ENCODE results near the gene PRKG1.
"Not testable (repeated sequence)": the region's sequence is repeated elsewhere in the genome, so short reads cannot be mapped to it uniquely, and the experiment has no call there.

Gene PRKG1

GRCh38 chr10:51574248-51575048, 500.2 kb downstream of the PRKG1 start:
- no peak for DNase-seq (ENCODE audit: low read depth in 2 of 3, low spot score in 2 of 3)

DNA sequence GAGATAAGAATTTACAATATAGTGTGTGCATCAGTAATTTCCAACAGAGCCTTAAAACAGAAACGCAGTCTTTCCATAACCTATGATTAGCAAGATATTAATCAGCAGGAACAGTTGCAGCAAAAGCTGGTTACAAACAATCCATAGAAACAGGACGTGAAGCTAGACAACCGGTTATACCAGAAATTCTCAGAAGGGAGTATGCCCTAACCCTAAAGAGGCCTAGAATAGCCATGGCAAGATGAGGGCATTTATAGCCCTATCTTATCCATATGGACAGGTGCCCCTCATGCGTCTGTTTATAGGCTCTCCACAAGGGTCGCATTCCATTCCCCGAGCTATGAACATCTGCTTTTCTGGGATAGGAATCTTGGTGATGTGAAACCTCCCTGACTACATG, 506.9 kb downstream of the PRKG1 start:
- not testable (repeated sequence) for DNase-seq (ENCODE audit: low read depth in 2 of 3, low spot score in 2 of 3)

- DNase-seq (ENCODE audit: low read depth in 2 of 3, low spot score in 2 of 3) = no peak
Observed at GRCh38 chr10:51583976-51584375, 509.7 kb downstream of the PRKG1 start.

DNA sequence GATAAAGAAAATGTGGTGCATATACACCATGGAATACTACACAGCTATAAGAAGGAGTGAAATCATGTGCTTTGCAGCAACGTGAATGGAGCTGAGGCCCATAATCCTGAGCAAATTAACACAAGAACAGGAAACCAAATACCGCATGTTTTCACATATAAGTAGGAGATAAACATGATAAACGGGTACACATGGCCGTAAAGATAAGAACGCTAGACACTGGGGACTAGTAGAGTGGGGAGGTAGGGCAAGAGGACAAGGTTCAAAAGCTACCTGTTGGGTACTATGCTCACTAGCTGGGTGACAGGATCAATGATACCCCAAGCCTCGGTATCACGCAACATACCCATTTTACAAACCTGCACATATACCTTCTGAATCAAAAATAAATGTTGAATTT, 511.5 kb downstream of the PRKG1 start:
- no peak for DNase-seq (ENCODE audit: low read depth in 2 of 3, low spot score in 2 of 3)

GRCh38 chr10:51588984-51589383, 514.7 kb downstream of the PRKG1 start:
- no peak for DNase-seq (ENCODE audit: low read depth in 2 of 3, low spot score in 2 of 3)

- DNase-seq (ENCODE audit: low read depth in 2 of 3, low spot score in 2 of 3) = no peak
Observed at GRCh38 chr10:51590818-51591217, 516.5 kb downstream of the PRKG1 start.

DNA sequence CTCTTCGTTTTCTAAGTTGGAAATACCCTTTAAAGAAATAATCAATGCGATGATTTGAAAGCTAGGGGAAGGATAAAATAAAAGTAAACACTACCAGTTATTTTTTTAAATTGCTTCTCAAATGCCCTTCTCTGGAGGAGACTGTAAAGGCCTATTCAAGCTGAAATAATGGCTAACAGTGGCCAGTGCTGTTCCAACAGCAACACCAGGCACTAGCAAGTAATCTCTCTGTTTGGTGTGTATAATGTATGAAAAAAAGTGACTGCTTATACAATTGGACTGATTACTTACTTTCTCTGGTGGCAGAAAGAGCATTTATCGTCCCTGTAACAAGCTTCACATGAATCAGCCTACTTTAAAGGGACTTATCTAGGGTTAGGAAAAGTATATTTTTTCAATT, 522.4 kb downstream of the PRKG1 start:
- no peak for DNase-seq (ENCODE audit: low read depth in 2 of 3, low spot score in 2 of 3)

GRCh38 chr10:51599647-51600046, 525.4 kb downstream of the PRKG1 start:
- no peak for DNase-seq (ENCODE audit: low read depth in 2 of 3, low spot score in 2 of 3)

DNA sequence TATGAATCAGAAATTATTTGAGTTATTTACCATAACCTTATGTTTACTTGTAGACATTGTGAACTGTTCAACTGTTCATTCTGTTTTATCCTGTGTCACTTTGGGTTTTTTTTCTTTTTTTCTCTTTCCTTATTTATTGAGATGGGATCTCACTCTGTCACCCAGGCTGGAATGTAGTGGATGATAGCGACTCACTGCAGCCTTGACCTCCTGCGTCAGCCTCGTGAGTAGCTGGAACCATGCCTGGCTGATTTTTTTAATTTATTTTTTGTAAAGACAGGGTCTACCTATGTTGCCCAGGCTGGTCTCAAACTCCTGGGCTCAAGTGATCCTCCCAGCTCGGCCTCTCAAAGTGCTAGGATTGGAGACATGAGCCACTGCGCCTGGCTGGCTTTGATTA, 528.0 kb downstream of the PRKG1 start:
- DNase-seq (ENCODE audit: low read depth in 2 of 3, low spot score in 2 of 3) = no peak

- no peak for DNase-seq (ENCODE audit: low read depth in 2 of 3, low spot score in 2 of 3)
Observed at GRCh38 chr10:51604579-51604978, 530.3 kb downstream of the PRKG1 start.

DNA sequence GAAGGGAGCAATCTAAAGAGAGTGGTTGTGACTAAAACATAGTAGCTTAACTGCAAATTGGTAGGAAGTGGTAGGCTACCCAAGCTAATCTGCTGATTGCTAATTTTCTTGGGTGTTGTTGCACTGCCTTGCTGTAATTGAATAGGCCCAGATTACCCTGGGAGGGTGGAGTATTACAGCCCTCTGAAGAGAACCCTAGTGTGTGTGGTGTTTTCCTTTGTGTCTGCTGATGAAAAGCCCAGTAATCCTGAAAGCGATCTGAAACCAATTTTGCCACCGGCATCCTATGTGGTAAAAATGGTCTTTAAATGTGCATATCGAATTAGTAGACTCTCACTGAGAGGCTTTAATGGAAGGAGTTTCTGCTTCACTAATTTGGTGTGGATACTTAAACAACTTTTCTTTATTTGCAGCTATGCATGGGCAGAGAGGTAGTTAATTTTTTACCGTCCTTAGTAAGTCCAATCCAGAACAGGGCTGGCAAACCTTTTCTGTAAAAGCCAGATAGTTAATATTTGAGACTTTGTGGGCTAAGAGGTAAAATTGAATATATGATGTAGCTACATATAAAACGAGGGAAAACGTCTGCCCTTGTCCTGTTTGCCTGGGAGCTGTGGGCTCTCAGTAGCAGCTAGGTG, 532.7 kb downstream of the PRKG1 start:
- no peak for DNase-seq (ENCODE audit: low read depth in 2 of 3, low spot score in 2 of 3)

- DNase-seq (ENCODE audit: low read depth in 2 of 3, low spot score in 2 of 3) = no peak
Observed at GRCh38 chr10:51607463-51607835, 533.2 kb downstream of the PRKG1 start.

DNA sequence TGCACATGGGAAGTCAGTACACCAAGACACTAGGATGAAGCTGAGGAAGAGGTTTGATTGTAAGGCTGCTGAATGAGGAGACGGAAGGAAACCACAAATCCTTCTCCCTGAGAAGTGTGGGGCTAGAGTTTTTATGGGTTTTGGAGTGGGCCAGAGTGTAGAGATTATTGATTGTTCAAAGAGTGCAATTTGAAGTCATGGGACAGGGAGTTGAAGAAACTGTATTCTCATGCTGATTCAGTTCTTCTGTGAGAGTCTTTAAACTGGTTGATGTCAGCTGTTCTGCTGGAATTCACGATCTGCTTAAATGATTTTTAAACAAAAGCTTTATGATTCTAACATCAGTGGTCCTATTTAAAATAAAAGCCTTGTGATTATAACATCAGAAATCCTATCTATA, 533.9 kb downstream of the PRKG1 start:
- no peak for DNase-seq (ENCODE audit: low read depth in 2 of 3, low spot score in 2 of 3)

GRCh38 chr10:51615764-51616298, 541.5 kb downstream of the PRKG1 start:
- DNase-seq (ENCODE audit: low read depth in 2 of 3, low spot score in 2 of 3) = no peak

DNA sequence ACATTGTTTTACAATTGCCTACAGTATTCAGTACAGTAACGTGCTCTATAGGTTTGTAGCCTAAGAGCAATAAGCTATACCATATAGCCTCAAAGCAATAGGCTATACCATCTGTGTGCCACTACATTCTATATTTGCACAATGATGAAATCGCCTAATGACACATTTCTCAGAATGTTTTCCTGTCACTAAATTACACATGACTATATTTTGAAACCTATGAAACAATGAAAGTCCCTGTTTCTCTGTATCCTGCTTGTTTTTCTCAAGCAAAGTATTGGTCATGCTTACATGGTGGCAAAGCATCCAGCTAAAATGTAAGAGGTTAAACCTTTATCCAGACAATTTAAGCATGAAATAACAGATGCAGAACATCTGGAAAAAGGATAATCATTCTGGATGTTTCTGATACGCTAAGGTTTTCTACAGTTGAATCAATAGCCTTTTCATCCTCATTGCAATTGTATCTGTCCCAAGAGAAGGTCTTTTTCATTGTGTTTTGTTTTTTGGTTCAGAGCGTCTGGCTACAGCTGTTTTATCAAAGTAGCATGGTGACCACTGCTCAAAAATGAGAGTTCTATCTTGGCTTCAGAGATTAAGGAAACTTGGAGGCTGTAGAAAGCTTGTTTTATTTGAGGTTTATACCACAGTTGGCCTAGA, 543.4 kb downstream of the PRKG1 start:
- DNase-seq (ENCODE audit: low read depth in 2 of 3, low spot score in 2 of 3) = no peak

DNA sequence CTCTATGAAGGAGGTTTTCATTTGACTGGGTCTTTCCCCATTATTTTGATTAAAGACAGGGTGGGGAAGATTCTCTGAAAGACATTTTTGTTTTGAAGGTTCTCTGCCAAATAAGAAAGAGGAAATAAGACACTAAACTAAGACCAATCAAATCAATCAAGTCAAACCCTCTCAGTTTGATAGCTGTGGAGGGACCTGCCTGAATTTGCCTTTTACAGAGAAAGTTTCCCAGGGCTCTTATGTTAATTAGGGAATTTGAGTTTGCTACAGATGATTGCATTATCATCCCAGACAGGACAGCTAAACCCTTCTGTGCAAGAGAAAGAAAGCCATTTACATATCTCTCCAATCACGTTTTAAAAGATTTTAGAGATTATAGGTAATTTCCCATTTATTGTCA, 545.1 kb downstream of the PRKG1 start:
- DNase-seq (ENCODE audit: low read depth in 2 of 3, low spot score in 2 of 3) = no peak

- DNase-seq (ENCODE audit: low read depth in 2 of 3, low spot score in 2 of 3) = no peak
Observed at GRCh38 chr10:51620131-51620530, 545.8 kb downstream of the PRKG1 start.

- DNase-seq (ENCODE audit: low read depth in 2 of 3, low spot score in 2 of 3) = no peak
Observed at GRCh38 chr10:51624013-51624412, 549.7 kb downstream of the PRKG1 start.

DNA sequence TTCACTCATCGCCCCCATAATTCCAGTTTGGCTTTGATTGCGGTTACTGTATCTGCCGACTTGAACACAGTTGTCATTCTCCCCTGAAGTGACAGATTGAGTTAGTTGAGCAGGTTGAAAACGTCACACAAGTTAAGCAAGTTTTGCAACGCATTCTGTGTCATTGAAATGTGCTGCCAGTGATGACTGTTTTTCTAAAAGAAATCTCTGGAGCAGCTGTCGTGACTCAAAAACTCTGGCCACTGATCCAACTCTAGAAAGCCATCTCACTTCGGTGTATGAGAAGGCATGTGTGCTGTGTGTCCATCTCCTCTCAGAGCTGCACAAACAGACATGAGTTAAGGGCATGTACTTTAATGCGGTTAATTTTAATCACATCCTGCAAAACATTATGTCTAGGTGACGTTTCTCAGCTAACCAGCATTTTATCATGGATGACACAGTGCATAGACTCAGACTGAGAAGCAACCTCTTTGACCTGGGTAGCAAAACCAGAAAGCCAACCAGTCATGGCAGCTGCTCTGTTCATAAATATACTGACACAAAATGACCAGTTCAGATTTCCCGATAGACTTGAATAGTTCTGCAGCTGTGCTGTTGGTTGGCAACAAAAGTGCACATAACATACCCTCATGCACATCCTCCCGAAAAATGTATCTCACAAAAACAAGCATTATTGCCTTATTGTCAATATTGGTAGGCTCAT, 555.8 kb downstream of the PRKG1 start:
- no peak for DNase-seq (ENCODE audit: low read depth in 2 of 3, low spot score in 2 of 3)

DNA sequence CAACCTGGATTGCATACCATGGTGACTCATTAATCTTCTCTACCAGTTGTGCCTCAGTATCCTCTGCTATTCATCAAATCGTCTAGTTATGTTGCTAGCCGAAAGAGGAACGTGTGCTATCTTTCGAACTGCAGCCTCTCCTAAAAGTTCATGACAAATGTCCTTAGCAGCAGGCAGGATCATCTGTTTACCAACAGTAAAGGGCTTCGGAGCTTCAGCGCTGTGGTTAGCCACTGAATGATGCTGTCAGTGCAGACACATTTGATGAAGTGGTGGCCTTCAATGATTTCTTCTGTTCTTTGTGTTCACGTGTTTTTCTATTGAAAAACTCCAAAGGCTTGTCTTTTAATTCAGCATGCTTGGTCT, 556.3 kb downstream of the PRKG1 start:
- DNase-seq (ENCODE audit: low read depth in 2 of 3, low spot score in 2 of 3) = no peak

DNA sequence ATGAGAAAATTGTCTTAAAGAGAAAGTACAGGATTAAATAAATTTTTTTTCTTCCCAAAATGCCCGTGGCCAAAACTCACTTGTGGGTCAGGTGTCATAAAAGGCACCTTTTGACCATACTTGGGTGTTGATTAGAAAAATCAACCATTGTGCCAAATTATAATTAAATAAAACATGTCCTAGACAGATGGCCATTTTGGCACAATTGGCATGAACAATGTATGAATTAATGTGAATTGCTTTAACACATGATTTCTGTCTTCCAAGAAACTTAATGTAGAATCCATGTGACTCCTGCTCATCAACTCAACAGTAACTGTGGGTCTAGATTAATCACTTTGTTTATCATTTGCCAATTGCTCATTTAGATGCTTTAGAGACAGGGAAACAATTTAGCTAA, 561.1 kb downstream of the PRKG1 start:
- no peak for DNase-seq (ENCODE audit: low read depth in 2 of 3, low spot score in 2 of 3)

DNA sequence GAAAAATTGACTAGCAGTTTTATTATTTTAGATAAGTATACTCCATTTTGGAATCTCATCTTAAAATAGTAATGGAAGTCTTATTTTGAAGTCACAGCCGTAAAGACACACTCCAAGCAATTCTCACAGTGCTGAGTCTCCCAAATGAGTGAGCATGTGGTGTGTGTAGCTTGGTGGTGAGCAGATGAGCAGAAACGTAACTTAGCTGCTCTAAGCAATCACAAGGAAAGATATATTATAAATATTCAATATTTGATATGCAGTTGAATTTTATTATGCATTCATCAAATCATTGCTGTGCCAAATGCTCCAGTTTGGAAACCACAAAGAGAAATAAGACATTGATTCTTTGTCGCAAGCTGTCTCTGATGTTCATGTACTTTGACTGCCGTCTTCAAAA, 563.9 kb downstream of the PRKG1 start:
- DNase-seq (ENCODE audit: low read depth in 2 of 3, low spot score in 2 of 3) = no peak
